Fibroblast of lung (primary cell): ENCODE measurements around the gene ANKRD52.

Source experiments
- CTCF ChIP-seq, 2 donors: IDR thresholded peaks in 1 of 2; conservative IDR thresholded peaks in 1 of 2; 1 replicate in 1 of 2; 2 replicates in 1 of 2; pipeline ENCODE4 v1.5.1; 2011 to 2012; ENCODE audit warnings: low read length in 2 of 2, control low read depth in 1 of 2, inconsistent platforms in 1 of 2, low read depth in 1 of 2, mild to moderate bottlenecking in 1 of 2
- EZH2 ChIP-seq: IDR thresholded peaks from 2 replicates; pipeline ENCODE4 v1.5.1; 2012; ENCODE audit warnings: low read length, control low read depth, mild to moderate bottlenecking; ENCODE audit errors: missing control alignments

- TF ChIP-seq CTCF (conservative IDR thresholded peaks at IDR 0.05 in 1 of 2, IDR thresholded peaks at IDR 0.05 in 1 of 2; ENCODE audit: low read depth in 1 of 2, low read length in 2 of 2) (no peak), EZH2 (no peak)
These were observed 618 bp upstream of the ANKRD52 start for GRCh38 chr12:56258820-56259183.
